Midbrain (tissue), 1 donor: ENCODE data around the gene SSMEM1.
"Not testable (repeated sequence)": the region's sequence is repeated elsewhere in the genome, so short reads cannot be mapped to it uniquely, and the experiment has no call there.

Experiments used
- DNase-seq: peaks from one replicate; lab custom pipeline; 2025; lab: John Stamatoyannopoulos, UW

The SSMEM1 gene

DNA sequence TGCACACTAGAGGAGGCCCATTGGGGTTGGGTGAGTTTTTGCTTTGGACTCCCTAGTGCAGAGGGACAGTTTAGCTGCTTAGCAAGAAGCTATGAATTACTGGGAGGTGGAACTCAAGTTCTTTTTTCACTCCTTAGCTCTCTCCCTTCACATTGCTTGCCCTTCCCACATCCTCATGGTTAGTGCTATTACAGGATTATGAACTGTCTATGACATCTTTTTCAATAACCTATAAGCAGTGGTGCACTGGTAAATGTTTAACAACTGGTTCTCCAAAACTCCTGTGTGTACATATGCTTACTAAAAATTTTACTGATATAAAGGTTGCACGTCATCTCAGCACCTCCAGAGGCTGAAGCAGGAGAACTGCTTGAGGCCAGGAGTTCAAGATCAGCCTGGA, 6.2 kb downstream of the SSMEM1 start:
- no peak for DNase-seq

DNA sequence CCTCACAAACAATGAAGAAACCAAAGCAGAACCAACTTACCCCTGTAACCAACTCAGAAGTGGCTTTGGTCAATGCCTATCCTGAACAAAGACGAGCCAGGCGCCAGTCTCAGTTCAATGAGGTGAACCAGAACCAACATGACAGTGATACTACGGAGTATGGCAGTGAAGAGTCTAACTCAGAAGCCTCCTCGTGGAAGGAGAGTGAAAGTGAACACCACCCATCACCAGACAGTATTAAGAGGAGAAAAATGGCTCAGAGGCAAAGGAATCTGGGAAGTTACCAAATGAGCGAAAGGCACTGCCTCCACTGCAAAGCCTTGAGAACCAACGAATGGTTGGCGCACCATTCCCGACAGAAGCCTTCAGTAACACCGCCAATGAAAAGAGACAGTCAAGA, 8.4 kb downstream of the SSMEM1 start:
- DNase-seq = no peak

DNA sequence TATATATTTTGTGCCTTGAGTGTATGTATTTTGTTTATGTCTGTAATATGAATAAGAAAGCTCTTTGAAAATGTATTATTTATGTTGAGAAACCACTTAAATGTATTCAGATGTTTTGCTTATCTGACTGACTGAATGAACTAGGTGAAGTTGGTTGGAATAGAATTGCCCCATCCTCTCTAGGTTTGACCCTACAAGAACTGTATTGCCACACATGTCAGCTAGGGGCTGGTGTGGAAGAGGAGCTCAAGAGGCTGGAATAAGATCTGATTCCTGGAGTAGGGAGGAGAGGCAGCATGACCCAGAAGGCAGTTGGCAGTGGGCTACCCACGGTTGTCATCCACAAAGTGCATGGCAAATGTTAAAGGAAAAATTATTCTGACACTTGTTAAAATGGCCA, 9.1 kb downstream of the SSMEM1 start:
- no peak for DNase-seq

DNA sequence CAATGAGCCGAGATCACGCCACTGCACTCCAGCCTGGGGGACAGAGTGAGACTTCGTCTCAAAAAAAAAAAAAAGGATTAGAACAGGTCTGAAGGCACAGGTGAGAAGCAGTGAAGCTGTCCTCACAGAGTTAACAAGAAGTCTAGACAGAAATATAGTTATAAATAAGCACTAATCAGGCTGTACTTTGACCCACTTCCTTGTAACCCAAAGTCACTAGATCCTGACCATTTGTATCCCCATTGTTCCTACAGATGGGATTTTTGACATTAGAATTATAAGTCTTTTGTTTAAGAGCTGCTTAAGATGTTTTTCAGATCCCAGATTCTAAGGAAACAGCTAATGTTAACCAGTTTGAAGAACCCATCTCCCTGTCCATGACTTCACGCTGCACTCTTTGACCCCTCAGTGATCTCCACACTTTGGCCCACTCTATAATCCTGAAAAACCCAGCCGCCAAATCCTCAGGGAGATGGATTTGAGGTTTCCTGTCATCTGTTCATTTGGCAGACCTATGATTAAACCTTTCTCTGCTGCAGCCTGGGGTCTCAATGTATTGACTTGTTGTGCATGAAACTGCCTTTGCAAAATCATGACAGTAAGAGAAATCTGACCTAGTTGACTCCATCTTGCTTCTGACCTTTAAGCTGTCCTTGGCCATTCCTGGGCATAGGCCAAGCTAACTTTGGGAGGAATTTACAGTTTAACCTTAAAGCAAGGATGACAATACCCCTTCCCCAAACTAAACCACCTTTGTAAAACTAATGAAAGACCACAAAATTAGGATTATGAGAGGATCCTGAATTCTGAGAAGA, 11.4 kb downstream of the SSMEM1 start:
- no peak for DNase-seq

- no peak for DNase-seq
Observed at GRCh38 chr7:130219871-130220270, 12.2 kb downstream of the SSMEM1 start.

GRCh38 chr7:130221746-130222145, 14.1 kb downstream of the SSMEM1 start:
- no peak for DNase-seq

DNA sequence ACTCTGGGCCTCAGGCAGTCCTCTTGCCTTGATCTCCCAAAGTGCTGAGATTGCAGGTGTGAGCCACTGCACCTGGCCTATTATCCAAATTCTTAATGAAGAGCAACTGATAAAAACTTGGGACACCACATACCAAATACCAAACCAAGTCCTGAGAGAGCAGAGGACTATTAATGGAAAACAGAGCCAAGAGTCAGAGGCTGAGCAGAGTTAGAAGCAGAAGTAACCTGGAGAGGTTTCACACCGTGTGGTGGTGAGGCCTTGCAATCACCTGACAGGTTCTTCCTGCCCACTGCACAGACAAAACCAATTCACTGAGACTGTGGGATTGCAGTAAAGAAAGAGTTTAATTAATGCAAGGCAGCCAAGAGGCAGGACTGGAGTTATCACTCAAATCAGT, 16.0 kb downstream of the SSMEM1 start:
- no peak for DNase-seq

GRCh38 chr7:130224210-130224609, 16.6 kb downstream of the SSMEM1 start:
- no peak for DNase-seq

- not testable (repeated sequence) for DNase-seq
Observed at GRCh38 chr7:130224923-130225322, 17.3 kb downstream of the SSMEM1 start.

GRCh38 chr7:130226333-130226732, 18.7 kb downstream of the SSMEM1 start:
- DNase-seq = no peak

- DNase-seq = peak; percentile 48
Observed at GRCh38 chr7:130227883-130228575, 20.4 kb downstream of the SSMEM1 start.

DNA sequence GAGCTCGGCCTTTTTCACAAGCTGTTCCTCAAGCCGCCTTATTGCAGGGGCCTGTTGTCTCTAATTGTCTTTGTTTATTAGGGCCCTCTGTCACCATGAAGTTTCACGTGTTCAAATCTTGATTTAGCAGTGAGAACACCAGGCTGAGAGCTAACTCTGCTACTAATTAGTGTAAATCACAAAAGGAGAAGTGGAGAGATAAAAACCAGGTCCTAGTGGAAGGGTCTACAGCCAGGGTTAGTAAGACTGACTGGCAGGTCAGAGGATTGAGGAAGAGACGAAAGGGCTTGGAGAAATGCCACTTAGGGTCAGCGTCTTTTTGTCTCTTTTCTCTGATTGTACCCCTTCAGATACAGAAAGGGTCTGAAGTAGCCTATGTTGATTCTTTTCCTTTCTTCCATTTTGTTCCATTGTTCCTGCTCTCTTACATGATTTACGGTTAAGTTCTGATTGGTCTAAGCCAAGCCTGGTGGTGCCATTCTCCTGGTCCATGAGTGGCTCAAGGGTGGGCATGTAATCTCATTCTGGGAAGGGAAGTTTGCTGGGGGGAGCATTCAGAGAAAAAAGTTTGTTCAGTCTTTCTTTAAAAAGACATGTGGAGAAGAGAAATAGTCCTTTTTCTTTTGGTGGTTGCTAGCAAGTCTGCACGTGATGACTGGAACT, 21.3 kb downstream of the SSMEM1 start:
- DNase-seq = no peak

GRCh38 chr7:130229981-130230380, 22.3 kb downstream of the SSMEM1 start:
- not testable (repeated sequence) for DNase-seq

DNA sequence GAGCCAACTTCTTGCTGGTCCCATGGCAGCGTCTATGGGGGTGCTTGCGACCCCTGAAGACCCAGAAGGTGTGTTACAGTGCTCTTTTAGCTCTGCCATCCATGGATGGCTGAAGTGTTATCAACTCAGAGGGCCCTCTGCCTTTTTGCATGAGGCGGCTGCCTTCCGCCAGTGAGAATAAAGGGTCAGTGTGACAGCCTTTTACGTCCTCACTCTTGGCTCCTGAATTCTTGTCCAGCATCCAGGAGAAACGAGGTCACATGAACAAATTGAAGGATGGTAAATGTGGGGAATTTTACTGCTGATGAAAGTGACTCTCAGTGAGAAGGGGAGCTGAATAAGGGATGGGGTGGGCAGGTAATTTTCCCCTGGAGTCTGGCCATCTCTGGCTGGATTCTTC, 24.1 kb downstream of the SSMEM1 start:
- DNase-seq = no peak

- DNase-seq = no peak
Observed at GRCh38 chr7:130232209-130232608, 24.5 kb downstream of the SSMEM1 start.

DNA sequence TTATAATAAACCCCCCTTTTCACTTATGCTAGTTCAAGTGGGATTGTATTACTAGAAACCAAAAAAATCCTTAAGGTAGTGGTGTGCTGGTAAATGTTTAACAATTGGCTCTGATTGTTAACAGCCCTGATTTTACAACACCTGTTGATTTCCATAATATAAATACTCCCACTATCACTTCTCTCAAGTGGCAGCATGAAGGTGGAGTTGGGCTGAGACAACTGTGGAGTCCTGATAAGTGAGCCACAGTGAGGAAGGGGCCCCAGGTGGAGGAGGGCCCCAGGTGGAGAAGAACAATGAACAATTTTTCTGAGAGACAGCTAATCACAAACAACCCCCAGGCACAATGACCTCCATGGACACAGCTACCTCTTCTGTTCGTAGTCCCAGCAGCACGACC, 26.4 kb downstream of the SSMEM1 start:
- DNase-seq = no peak

- DNase-seq = not testable (repeated sequence)
Observed at GRCh38 chr7:130236361-130236760, 28.7 kb downstream of the SSMEM1 start.

DNA sequence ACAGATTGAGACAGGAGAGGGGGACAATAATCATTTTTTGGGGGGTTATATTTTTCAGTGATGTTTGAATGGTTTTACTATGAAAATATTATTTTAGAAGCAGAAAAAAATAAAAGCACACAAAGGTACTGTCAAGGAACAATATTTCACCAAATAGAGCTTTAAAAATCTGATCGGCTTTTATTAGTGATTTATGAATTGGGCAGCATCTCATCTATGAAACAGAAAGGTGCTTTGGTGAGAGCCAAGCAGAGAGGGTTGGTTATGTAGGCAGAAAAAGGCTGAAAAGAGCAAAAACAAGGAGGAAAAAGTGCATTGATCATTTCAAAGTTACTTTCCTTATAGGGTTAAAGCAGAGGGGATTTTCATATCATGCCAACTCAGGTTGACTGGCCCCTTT, 32.6 kb downstream of the SSMEM1 start:
- DNase-seq = no peak

- peak; percentile 26 for DNase-seq
Observed at GRCh38 chr7:130242198-130243014, 34.7 kb downstream of the SSMEM1 start.

DNA sequence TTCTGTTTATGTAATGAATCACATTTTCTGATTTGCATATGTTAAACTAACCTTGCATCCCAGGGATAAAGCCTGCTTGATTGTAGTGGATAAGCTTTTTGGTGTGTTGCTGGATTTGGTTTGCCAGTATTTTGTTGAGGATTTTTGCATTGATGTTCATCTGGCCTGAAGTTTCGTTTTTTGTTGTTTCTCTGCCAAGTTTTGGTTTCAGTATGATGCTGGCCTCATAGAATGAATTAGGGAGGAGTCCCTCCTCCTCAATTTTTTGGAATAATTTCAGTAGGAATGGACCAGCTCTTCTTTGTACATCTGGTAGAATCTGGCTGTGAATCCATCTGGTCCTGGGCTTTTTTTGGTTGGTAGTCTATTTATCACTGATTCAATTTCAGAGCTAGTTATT, 35.8 kb downstream of the SSMEM1 start:
- not testable (repeated sequence) for DNase-seq

GRCh38 chr7:130246491-130246890, 38.8 kb downstream of the SSMEM1 start:
- not testable (repeated sequence) for DNase-seq

DNA sequence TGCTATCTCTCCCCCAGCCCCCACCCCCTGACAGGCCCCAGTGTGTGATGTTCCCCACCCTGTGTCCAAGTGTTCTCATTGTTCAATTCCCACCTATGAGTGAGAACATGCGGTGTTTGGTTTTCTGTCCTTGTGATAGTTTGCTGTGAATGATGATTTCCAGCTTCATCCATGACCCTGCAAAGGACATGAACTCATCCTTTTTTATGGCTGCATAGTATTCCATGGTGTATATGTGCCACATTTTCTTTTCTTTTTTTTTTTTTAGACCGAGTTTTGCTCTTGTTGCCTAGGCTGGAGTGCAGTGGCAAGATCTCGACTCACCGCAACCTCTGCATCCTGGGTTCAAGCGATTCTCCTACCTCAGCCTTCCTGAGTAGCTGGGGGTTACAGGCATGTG, 41.2 kb downstream of the SSMEM1 start:
- not testable (repeated sequence) for DNase-seq
